ENCODE results near the gene ZFP36L2.

ZFP36L2 gene

DNA sequence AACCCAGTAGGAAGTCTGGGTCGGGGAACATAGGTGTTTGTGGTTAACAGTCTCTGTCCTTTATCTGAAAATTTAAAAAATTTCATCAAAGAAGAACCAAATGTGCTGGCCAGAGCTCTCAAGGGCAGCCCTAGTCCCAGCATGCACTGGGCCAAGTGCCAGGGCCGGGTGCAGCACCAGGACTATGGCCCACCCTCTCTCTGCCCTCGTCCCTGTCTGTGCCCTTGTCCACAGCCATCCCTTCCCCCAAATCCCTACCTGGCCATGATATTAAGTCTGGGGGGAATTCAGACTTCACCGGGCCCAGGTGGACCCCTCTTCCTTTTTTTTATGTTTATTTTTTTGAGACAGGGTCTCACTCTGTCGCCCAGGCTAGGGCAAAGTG is 14.4 kb upstream of the ZFP36L2 start:
- H3K4me3 ChIP-seq (replicated peaks; ENCODE audit: insufficient read depth, low read length), result no peak overlapping the region
- no peak for DNase-seq (ENCODE audit: low read depth in 1 of 2, low spot score in 1 of 2)
- no peak for TF ChIP-seq POLR2AphosphoS5 (IDR thresholded peaks at IDR 0.05; ENCODE audit: low read depth)
- TF ChIP-seq, protein P1, sequence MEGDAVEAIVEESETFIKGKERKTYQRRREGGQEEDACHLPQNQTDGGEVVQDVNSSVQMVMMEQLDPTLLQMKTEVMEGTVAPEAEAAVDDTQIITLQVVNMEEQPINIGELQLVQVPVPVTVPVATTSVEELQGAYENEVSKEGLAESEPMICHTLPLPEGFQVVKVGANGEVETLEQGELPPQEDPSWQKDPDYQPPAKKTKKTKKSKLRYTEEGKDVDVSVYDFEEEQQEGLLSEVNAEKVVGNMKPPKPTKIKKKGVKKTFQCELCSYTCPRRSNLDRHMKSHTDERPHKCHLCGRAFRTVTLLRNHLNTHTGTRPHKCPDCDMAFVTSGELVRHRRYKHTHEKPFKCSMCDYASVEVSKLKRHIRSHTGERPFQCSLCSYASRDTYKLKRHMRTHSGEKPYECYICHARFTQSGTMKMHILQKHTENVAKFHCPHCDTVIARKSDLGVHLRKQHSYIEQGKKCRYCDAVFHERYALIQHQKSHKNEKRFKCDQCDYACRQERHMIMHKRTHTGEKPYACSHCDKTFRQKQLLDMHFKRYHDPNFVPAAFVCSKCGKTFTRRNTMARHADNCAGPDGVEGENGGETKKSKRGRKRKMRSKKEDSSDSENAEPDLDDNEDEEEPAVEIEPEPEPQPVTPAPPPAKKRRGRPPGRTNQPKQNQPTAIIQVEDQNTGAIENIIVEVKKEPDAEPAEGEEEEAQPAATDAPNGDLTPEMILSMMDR (IDR thresholded peaks at IDR 0.05; ENCODE audit: insufficient read depth, low read length), result no peak
- no peak for TF ChIP-seq GABPA (IDR thresholded peaks at IDR 0.05; ENCODE audit: low read depth)
- no peak for TF ChIP-seq SPI1 (IDR thresholded peaks at IDR 0.05; ENCODE audit: borderline replicate concordance, low read depth)
- TF ChIP-seq, protein P2, sequence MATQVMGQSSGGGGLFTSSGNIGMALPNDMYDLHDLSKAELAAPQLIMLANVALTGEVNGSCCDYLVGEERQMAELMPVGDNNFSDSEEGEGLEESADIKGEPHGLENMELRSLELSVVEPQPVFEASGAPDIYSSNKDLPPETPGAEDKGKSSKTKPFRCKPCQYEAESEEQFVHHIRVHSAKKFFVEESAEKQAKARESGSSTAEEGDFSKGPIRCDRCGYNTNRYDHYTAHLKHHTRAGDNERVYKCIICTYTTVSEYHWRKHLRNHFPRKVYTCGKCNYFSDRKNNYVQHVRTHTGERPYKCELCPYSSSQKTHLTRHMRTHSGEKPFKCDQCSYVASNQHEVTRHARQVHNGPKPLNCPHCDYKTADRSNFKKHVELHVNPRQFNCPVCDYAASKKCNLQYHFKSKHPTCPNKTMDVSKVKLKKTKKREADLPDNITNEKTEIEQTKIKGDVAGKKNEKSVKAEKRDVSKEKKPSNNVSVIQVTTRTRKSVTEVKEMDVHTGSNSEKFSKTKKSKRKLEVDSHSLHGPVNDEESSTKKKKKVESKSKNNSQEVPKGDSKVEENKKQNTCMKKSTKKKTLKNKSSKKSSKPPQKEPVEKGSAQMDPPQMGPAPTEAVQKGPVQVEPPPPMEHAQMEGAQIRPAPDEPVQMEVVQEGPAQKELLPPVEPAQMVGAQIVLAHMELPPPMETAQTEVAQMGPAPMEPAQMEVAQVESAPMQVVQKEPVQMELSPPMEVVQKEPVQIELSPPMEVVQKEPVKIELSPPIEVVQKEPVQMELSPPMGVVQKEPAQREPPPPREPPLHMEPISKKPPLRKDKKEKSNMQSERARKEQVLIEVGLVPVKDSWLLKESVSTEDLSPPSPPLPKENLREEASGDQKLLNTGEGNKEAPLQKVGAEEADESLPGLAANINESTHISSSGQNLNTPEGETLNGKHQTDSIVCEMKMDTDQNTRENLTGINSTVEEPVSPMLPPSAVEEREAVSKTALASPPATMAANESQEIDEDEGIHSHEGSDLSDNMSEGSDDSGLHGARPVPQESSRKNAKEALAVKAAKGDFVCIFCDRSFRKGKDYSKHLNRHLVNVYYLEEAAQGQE (IDR thresholded peaks at IDR 0.05; ENCODE audit: insufficient replicate concordance, low read depth), result no peak
- no peaks in the 10 kb centered on the region for H3K27me3 ChIP-seq (ENCODE audit: insufficient read depth, poor library complexity, severe bottlenecking)
- peak overlapping the region; percentile 41 for H3K27ac ChIP-seq (replicated peaks)

DNA sequence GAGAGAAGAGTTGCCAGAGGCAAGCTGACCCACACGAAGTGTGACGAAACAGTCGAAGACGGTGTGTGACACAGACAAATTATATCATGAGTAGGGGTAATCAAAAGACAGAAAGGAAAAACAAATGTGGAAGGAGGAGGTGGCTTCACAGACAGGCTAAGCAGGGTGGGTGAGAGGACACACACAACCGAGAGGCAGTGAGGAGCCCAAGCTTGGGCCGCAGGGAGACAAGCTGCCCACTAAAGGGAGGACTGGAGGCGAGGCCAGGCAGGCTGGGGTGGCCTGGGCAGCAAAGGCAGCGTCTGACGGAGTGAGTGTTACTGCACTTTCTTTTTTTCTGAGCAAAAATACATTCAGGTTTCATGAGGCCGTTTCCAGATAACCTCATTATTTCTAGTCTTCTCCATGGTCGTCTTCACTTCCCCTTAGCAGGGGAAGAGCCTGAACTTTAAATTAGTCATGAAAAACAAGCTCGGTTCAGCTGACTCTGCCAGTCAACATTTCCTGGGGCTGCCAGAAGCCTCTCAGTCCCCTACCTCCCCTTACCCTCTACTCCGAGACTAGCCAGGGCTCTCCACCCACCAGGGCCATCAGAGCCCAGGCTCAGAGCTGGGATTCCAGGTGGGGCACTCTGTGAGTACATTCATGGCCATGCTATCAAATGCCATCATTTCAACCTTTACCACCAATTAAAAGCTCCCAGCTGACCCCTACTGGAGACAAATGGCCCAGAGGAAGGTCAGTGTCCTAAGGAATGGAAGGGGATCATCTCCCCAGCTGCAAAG is 13.8 kb upstream of the ZFP36L2 start:
- peak in 1 of 2 experiments; percentile 34 for DNase-seq (ENCODE audit: low read depth in 1 of 2, low spot score in 1 of 2)
- Histone ChIP-seq H3K27me3 (ENCODE audit: insufficient read depth, poor library complexity, severe bottlenecking) (no peaks in the 10 kb centered on the region), H3K4me3 (replicated peaks; ENCODE audit: insufficient read depth, low read length) (no peak overlapping the region), H3K27ac (replicated peaks) (peak overlapping the region; percentile 41)
- TF ChIP-seq SPI1 (IDR thresholded peaks at IDR 0.05; ENCODE audit: borderline replicate concordance, low read depth) (peak; percentile 81), GABPA (IDR thresholded peaks at IDR 0.05; ENCODE audit: low read depth) (no peak), POLR2AphosphoS5 (IDR thresholded peaks at IDR 0.05; ENCODE audit: low read depth) (no peak)
- TF ChIP-seq, protein P1 (IDR thresholded peaks at IDR 0.05; ENCODE audit: insufficient read depth, low read length), result no peak

DNA sequence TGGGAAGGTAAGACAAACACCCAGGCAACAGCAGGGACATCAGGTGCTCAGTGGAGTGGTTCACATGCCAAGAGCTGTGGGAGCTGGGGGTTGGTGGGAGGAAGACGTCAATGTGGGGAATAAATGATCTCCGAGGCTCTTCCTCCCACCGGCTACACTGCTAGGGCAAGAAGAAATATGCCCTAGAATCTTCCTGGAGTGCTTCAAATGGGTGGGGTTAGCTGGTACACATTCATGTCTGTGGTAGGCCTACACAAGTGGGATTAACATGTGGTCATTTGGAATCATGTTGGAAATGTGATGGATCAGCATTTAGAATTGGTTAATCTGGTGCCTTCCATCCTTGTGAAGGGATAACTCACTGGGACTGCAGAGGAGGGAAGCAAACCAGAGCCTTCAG is 12.4 kb upstream of the ZFP36L2 start:
- H3K27ac ChIP-seq (replicated peaks), result no peak overlapping the region
- no peak for TF ChIP-seq POLR2AphosphoS5 (IDR thresholded peaks at IDR 0.05; ENCODE audit: low read depth)
- TF ChIP-seq GABPA (IDR thresholded peaks at IDR 0.05; ENCODE audit: low read depth), result no peak
- TF ChIP-seq, protein P1 (IDR thresholded peaks at IDR 0.05; ENCODE audit: insufficient read depth, low read length), result no peak

DNA sequence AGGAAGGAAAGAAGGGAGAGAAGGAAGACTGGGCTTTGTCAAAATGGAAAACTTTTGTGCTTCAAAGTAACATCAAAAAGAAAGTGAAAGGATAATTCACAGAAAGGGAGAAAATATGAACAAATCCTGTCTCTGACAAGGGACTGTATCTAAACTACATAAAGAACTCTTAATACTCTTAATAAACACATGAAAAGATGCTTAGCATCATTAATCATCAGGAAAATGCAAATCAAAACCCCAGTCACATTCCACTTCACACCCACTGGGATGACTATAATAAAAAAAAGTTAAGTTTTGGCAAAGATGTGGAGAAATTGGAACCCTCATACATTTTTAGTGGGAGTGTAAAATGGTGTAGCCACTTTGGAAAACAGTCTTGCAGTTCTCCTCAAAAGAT is 11.8 kb upstream of the ZFP36L2 start:
- Histone ChIP-seq H3K27me3 (ENCODE audit: insufficient read depth, poor library complexity, severe bottlenecking) (no peaks in the 10 kb centered on the region), H3K4me3 (replicated peaks; ENCODE audit: insufficient read depth, low read length) (no peak overlapping the region), H3K27ac (replicated peaks) (no peak overlapping the region)
- TF ChIP-seq POLR2AphosphoS5 (IDR thresholded peaks at IDR 0.05; ENCODE audit: low read depth) (no peak), GABPA (IDR thresholded peaks at IDR 0.05; ENCODE audit: low read depth) (no peak), SPI1 (IDR thresholded peaks at IDR 0.05; ENCODE audit: borderline replicate concordance, low read depth) (no peak)
- TF ChIP-seq, protein P1 (IDR thresholded peaks at IDR 0.05; ENCODE audit: insufficient read depth, low read length), result no peak
- TF ChIP-seq, protein P2 (IDR thresholded peaks at IDR 0.05; ENCODE audit: insufficient replicate concordance, low read depth), result no peak
- DNase-seq (ENCODE audit: low read depth in 1 of 2, low spot score in 1 of 2), result no peak

More for the DNA sequence above, 12.4 kb upstream of the ZFP36L2 start:
- DNase-seq (ENCODE audit: low read depth in 1 of 2, low spot score in 1 of 2), result no peak
- Histone ChIP-seq H3K4me3 (replicated peaks; ENCODE audit: insufficient read depth, low read length) (no peak overlapping the region), H3K27me3 (ENCODE audit: insufficient read depth, poor library complexity, severe bottlenecking) (no peaks in the 10 kb centered on the region)
